ENCODE results near the gene SPNS1. TPM values are rescaled to one million over a fixed set of nuclear protein-coding genes. Genes with fewer than 3 reads are reported as not detected.
A peak's percentile ranks its signal among the peaks of the same experiment; 100 is the strongest.

The SPNS1 gene
- total and polyA plus RNA-seq, 8 donors, result 12.6 to 57.6 (median 15.2) TPM

DNA sequence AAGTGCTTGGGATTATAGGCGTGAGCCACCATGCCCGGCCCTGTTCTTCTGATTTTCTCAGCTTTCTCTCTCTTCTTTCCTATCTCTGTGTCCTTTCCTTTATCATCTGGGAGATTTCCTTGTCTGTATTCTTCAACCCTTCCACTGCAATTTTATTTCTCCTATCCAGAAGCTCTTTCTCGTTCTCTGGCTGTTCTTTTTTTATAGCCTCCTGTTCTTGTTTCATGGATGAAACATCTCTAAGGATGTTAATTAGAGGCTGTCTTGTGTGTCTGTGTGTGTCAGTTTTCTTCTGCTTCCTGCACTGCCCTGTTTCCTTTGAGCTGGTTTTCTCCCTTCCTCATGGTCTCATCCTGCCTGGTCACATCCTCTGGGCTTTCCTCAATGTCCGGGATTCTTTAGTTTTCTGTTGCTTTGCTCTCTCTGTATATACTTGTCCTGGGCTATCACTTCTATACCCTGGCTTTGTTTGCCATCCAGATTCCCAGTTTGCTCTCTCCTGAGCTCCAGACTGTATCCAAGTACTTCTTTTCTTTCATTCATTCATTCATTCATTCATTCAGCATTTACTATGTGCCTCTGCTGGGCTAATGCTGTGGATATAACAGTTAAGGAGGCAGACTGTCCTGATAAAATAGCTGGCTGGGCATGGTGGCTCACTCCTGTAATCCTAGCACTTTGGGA is 12.7 kb downstream of the SPNS1 start:
- WGBS, 2 donors, result 96 to 99% methylated on average over 4 of the region's 4 CpGs
- no peak for FAIRE-seq
- peaks cover 0 to 17% (median 0%) of the 10 kb centered on the region in 3 donors for H3K36me3 ChIP-seq
- DNase-seq, result no peak
- no peaks in the 10 kb centered on the region for H3K27me3 ChIP-seq
- H3K9me3 ChIP-seq, result no peaks in the 10 kb centered on the region
- intact Hi-C loops (cut with DNase I), result no loop called here
- no peak for ATAC-seq
- no peak overlapping the region for H3K27ac ChIP-seq
- no peak overlapping the region for H3K4me3 ChIP-seq
- no peaks in the 10 kb centered on the region for H3K4me1 ChIP-seq
- TF ChIP-seq, protein P1, sequence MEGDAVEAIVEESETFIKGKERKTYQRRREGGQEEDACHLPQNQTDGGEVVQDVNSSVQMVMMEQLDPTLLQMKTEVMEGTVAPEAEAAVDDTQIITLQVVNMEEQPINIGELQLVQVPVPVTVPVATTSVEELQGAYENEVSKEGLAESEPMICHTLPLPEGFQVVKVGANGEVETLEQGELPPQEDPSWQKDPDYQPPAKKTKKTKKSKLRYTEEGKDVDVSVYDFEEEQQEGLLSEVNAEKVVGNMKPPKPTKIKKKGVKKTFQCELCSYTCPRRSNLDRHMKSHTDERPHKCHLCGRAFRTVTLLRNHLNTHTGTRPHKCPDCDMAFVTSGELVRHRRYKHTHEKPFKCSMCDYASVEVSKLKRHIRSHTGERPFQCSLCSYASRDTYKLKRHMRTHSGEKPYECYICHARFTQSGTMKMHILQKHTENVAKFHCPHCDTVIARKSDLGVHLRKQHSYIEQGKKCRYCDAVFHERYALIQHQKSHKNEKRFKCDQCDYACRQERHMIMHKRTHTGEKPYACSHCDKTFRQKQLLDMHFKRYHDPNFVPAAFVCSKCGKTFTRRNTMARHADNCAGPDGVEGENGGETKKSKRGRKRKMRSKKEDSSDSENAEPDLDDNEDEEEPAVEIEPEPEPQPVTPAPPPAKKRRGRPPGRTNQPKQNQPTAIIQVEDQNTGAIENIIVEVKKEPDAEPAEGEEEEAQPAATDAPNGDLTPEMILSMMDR (IDR thresholded peaks at IDR 0.05), result no peak

DNA sequence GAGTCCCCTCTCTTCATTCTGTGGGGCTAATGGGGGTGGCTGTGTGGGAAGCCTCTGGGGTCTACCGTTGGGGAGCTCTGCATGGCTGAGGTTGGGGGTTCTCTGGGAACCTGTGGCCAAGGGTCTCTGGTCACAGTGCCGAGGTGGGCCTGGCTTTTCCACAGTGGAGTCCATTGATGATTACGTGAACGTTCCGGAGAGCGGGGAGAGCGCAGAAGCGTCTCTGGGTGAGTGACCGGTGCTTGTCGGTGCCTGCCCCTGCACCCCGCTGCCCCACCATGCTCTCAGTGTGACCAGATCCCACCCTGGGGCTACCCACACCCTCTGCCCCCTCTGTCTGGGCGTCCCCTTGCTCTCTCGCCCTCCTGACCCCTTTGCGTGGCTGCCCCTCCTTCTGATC is 14.8 kb downstream of the SPNS1 start:
- FAIRE-seq (no peak), ATAC-seq (no peak), DNase-seq (peak in 1 of 6 donors; percentile 54)
- Histone ChIP-seq H3K36me3 (peaks cover 0 to 6% (median 0%) of the 10 kb centered on the region in 3 donors), H3K27me3 (no peaks in the 10 kb centered on the region), H3K4me3 (no peak overlapping the region), H3K27ac (no peak overlapping the region), H3K9me3 (no peaks in the 10 kb centered on the region), H3K4me1 (no peaks in the 10 kb centered on the region)
- 90 to 92% methylated on average over 14 of the region's 14 CpGs for WGBS, 2 donors
- TF ChIP-seq, protein P1 (IDR thresholded peaks at IDR 0.05), result no peak
- intact Hi-C loops (cut with DNase I), result no loop called here

DNA sequence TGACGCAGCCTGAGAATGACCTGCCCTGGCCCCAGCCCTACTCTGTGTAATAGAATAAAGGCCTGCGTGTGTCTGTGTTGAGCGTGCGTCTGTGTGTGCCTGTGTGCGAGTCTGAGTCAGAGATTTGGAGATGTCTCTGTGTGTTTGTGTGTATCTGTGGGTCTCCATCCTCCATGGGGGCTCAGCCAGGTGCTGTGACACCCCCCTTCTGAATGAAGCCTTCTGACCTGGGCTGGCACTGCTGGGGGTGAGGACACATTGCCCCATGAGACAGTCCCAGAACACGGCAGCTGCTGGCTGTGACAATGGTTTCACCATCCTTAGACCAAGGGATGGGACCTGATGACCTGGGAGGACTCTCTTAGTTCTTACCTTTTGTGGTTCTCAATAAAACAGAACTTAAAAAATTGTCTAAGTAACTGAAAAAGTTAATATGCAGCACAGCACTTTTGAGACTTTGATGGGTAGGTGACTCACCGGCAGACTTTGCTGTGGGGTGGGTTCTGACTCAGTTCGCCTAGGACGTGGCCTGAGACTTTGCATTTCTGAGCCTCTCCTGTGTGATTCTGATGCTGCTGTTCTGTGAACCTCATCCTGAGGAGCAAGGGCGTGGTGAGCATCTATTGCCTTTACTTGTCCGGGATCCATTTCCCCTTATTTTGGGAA is 15.9 kb downstream of the SPNS1 start:
- 91 to 94% methylated on average over 11 of the region's 11 CpGs for WGBS, 2 donors
- Histone ChIP-seq H3K9me3 (no peaks in the 10 kb centered on the region), H3K4me1 (no peaks in the 10 kb centered on the region), H3K27me3 (no peaks in the 10 kb centered on the region), H3K4me3 (no peak overlapping the region), H3K27ac (no peak overlapping the region), H3K36me3 (peaks cover 0 to 6% (median 0%) of the 10 kb centered on the region in 3 donors)
- FAIRE-seq, result no peak
- no peak for ATAC-seq
- DNase-seq, result no peak
- TF ChIP-seq, protein P1 (IDR thresholded peaks at IDR 0.05), result no peak
- intact Hi-C loops (cut with DNase I), result no loop called here

DNA sequence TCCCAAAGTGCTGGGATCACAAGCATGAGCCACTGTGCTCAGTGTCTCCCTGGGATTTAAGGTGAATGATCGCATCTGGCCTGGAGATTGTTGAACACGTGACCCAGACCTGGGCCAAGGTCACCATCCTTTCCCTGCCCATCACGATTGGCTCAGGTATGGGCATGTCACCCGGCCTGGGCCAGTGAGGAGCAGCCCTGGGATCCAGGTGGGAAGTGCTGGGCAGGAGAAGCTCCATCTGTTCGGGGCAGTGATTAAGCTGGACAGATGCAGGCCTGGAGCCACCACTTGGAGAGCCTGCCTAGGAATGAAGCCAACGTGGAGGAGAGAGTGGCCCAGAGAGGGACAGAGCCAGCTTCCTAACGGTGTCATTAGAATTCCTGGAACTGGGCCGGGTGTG is 17.1 kb downstream of the SPNS1 start:
- DNase-seq (peak in 1 of 6 donors; percentile 22), FAIRE-seq (no peak), ATAC-seq (peak in 3 of 4 donors; percentile 24 to 78 (median 56))
- H3K27me3 ChIP-seq, result no peaks in the 10 kb centered on the region
- H3K27ac ChIP-seq, result no peak overlapping the region
- peaks cover 0 to 6% (median 0%) of the 10 kb centered on the region in 3 donors for H3K36me3 ChIP-seq
- no peaks in the 10 kb centered on the region for H3K4me1 ChIP-seq
- H3K9me3 ChIP-seq, result no peaks in the 10 kb centered on the region
- intact Hi-C loops (cut with DNase I), result no loop called here
- TF ChIP-seq, protein P1 (IDR thresholded peaks at IDR 0.05), result no peak
- H3K4me3 ChIP-seq, result no peak overlapping the region
- 30 to 38% methylated on average over 8 of the region's 8 CpGs for WGBS, 2 donors

DNA sequence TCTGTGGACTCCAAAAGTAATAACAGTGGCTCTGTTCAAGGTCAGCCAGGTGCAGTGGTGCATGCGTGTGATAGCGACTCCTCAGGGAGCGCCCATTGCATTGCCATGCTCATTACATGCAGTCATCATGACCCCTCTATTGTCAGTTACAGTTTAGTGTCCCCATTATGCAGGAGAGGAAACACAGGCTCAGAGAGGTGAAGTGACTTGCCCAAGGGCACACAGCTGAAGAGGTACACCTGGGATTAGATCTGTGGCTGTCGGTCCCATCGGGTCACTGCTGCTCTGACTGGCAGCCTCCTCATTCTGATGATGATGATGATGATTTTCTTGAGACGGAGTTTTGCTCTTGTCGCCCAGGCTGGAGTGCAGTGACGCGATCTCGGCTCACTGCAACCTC is 17.9 kb downstream of the SPNS1 start:
- Histone ChIP-seq H3K9me3 (no peaks in the 10 kb centered on the region), H3K4me3 (no peak overlapping the region), H3K36me3 (no peaks in the 10 kb centered on the region), H3K27ac (no peak overlapping the region), H3K4me1 (no peaks in the 10 kb centered on the region), H3K27me3 (no peaks in the 10 kb centered on the region)
- ATAC-seq (no peak), FAIRE-seq (no peak), DNase-seq (no peak)
- 85 to 87% methylated on average over 10 of the region's 10 CpGs for WGBS, 2 donors
- intact Hi-C loops (cut with DNase I), result no loop called here
- TF ChIP-seq, protein P1 (IDR thresholded peaks at IDR 0.05), result no peak

All from pancreas (tissue), 10 donors.